HepG2 (cell line): ENCODE data around the gene SLC6A12. TPM values are rescaled to one million over a fixed set of nuclear protein-coding genes. Genes with fewer than 3 reads are reported as not detected.
A peak's percentile ranks its signal among the peaks of the same experiment; 100 is the strongest.

Experiments
- ARNTL ChIP-seq: sonication (generic); formaldehyde crosslinking; IDR thresholded peaks from 2 replicates; pipeline ENCODE4 v1.4.0; 2020; ENCODE audit warnings: mild to moderate bottlenecking, missing genetic modification reagents
- CTCF ChIP-seq: sonication (generic); formaldehyde crosslinking; IDR thresholded peaks from 2 replicates; pipeline ENCODE4 v1.5.0; 2020; ENCODE audit warnings: mild to moderate bottlenecking, missing genetic modification reagents, moderate library complexity
- HBP1 ChIP-seq: IDR thresholded peaks from 2 replicates; pipeline ENCODE4 v1.6.1; 2016; ENCODE audit warnings: low read depth, control low read depth
- MAFK ChIP-seq, 2 experiments: IDR thresholded peaks in 1 of 2; conservative IDR thresholded peaks in 1 of 2; 2 replicates each; pipeline ENCODE4 v1.6.1; 2011; ENCODE audit warnings: improper control_type of control experiment in 2 of 2, low read length in 2 of 2
- MEIS1 ChIP-seq: sonication (generic); formaldehyde crosslinking; IDR thresholded peaks from 2 replicates; pipeline ENCODE4 v1.9.0; 2021; ENCODE audit warnings: mild to moderate bottlenecking, missing genetic modification reagents, moderate library complexity, borderline replicate concordance
- PRDM10 ChIP-seq: sonication (generic); formaldehyde crosslinking; IDR thresholded peaks from 2 replicates; pipeline ENCODE4 v1.4.0; 2020; ENCODE audit warnings: low read depth, missing genetic modification reagents
- RBFOX2 ChIP-seq: fragments of 200-400 bp; formaldehyde crosslinking; IDR thresholded peaks from 2 replicates; pipeline ENCODE4 v1.6.1; 2017; ENCODE audit warnings: low read depth, mild to moderate bottlenecking, low read length
- RXRB ChIP-seq: IDR thresholded peaks from 2 replicates; pipeline ENCODE4 v1.6.1; 2016; ENCODE audit warnings: borderline replicate concordance, missing genetic modification reagents, missing compliant biosample characterization
- TBL1XR1 ChIP-seq: fragments of 150-350 bp; IDR thresholded peaks from 2 replicates; pipeline ENCODE4 v1.6.1; 2014; ENCODE audit warnings: borderline replicate concordance, low read length; ENCODE audit not compliant: partially characterized antibody
- TBX2 ChIP-seq: sonication (generic); formaldehyde crosslinking; IDR thresholded peaks from 2 replicates; pipeline ENCODE4 v1.5.0; 2020; ENCODE audit warnings: missing genetic modification reagents, mild to moderate bottlenecking, borderline replicate concordance
- ZBTB7A ChIP-seq: sonication (generic); formaldehyde crosslinking; IDR thresholded peaks from 2 replicates; pipeline ENCODE4 v1.8.0; 2022; ENCODE audit warnings: mild to moderate bottlenecking, missing genetic modification reagents
- ZFP36 ChIP-seq: fragments of 150-350 bp; IDR thresholded peaks from 2 replicates; pipeline ENCODE4 v1.6.1; 2018; ENCODE audit warnings: borderline replicate concordance, low read length, low read depth; ENCODE audit not compliant: partially characterized antibody
- ZFP90 ChIP-seq: sonication (generic); formaldehyde crosslinking; IDR thresholded peaks from 2 replicates; pipeline ENCODE4 v1.8.0; 2022; ENCODE audit warnings: missing genetic modification reagents, mild to moderate bottlenecking, inconsistent platforms, borderline replicate concordance
- ZNF33B ChIP-seq: sonication (generic); formaldehyde crosslinking; IDR thresholded peaks from 2 replicates; pipeline ENCODE4 v1.5.1; 2020; ENCODE audit warnings: mild to moderate bottlenecking, missing genetic modification reagents
- ZNF431 ChIP-seq: sonication (generic); formaldehyde crosslinking; IDR thresholded peaks from 2 replicates; pipeline ENCODE4 v1.9.0; 2022; ENCODE audit warnings: missing genetic modification reagents, low read depth, mild to moderate bottlenecking, borderline replicate concordance
- ZNF746 ChIP-seq: sonication (generic); formaldehyde crosslinking; IDR thresholded peaks from 2 replicates; pipeline ENCODE4 v1.8.0; 2022; ENCODE audit warnings: mild to moderate bottlenecking, missing genetic modification reagents
- ZNF770 ChIP-seq: sonication (generic); formaldehyde crosslinking; IDR thresholded peaks from 2 replicates; pipeline ENCODE4 v1.5.0; 2020; ENCODE audit warnings: mild to moderate bottlenecking, missing genetic modification reagents
- ZNF776 ChIP-seq: sonication (generic); formaldehyde crosslinking; IDR thresholded peaks from 2 replicates; pipeline ENCODE4 v1.4.0; 2020; ENCODE audit warnings: mild to moderate bottlenecking, missing genetic modification reagents
- ZNF792 ChIP-seq: IDR thresholded peaks from 2 replicates; pipeline ENCODE4 v1.6.1; 2016
- ZSCAN25 ChIP-seq: sonication (generic); formaldehyde crosslinking; IDR thresholded peaks from 2 replicates; pipeline ENCODE4 v1.8.0; 2022; ENCODE audit warnings: mild to moderate bottlenecking, missing genetic modification reagents
- polyA plus RNA-seq, 8 experiments: library from polyadenylated mRNA; depleted of rRNA in 3 of 8; stranded (reverse) in 7 of 8; unstranded in 1 of 8; fragments of >200 nt; fragmentation: Illumina TruSeq in 4 of 8; extraction: Trizol in 4 of 8; gene quantifications; 2 replicates each; pipeline versions ENCODE4 v1.2.1 to v1.2.3, GENCODE V29; 2011 to 2016; ENCODE audit warnings: low read depth in 4 of 8, missing spikeins in 1 of 8, mixed read lengths in 1 of 8; ENCODE audit not compliant: insufficient read depth in 1 of 8
- total RNA-seq, 5 experiments: library from RNA; depleted of rRNA; stranded (reverse); fragments of >200 nt; fragmentation: Illumina TruSeq; extraction: Trizol; gene quantifications; 2 replicates each; pipeline ENCODE4 v1.2.3, GENCODE V29; 2016; ENCODE audit warnings: low read depth in 1 of 5

The SLC6A12 gene
- total and polyA plus RNA-seq, 2 of the 13 experiments (the other 11 are each of a cell fraction or from before 2014, with no cell fraction given), result 3.7 to 18.8 TPM

- TF ChIP-seq MEIS1 (CRISPR knock-in tag) (no peak), ZFP36 (no peak), ZBTB7A (peak; percentile 35; the same call in 1 of the 2 replicates), ZNF746 (no peak), ZNF792 (0 out of 2 replicates have a peak, but pooled peaks have one; percentile 29), HBP1 (CRISPR knock-in tag) (no peak; the same call in 1 of the 2 replicates), ZSCAN25 (peak; percentile 59; the same call in 1 of the 2 replicates), PRDM10 (no peak), ZNF33B (CRISPR knock-in tag) (no peak), RBFOX2 (no peak), TBX2 (CRISPR knock-in tag) (peak; percentile 23; the same call in 1 of the 2 replicates), ZFP90 (CRISPR knock-in tag) (0 out of 2 replicates have a peak, but pooled peaks have one; percentile 26), ARNTL (peak; percentile 31; the same call in 1 of the 2 replicates), MAFK (conservative IDR thresholded peaks at IDR 0.05 in 1 of 2, IDR thresholded peaks at IDR 0.05 in 1 of 2; ENCODE audit: low read length in 2 of 2) (no peak), RXRB (CRISPR knock-in tag) (no peak), ZNF770 (no peak), ZNF776 (CRISPR knock-in tag) (no peak), ZNF431 (CRISPR knock-in tag) (no peak), TBL1XR1 (peak; percentile 23), CTCF (CRISPR knock-in tag) (0 out of 2 replicates have a peak, but pooled peaks have one; percentile 26)
Observed at GRCh38 chr12:237026-237815, 23.3 kb upstream of the SLC6A12 start (continued).
